Activated CD4-positive, alpha-beta T cell treated with anti-CD3 and anti-CD28 coated beads for 48 hours (primary cell): Measurements from ENCODE around the gene CSF1.

Source experiments
- DNase-seq: peaks from one replicate; pipeline ENCODE4 v3.0.0-alpha.2; 2020

Gene CSF1

GRCh38 chr1:109979489-109980091, 68.9 kb downstream of the CSF1 start:
- no peak for DNase-seq
